Measurements from ENCODE around the gene RPL39L.

The RPL39L gene

DNA sequence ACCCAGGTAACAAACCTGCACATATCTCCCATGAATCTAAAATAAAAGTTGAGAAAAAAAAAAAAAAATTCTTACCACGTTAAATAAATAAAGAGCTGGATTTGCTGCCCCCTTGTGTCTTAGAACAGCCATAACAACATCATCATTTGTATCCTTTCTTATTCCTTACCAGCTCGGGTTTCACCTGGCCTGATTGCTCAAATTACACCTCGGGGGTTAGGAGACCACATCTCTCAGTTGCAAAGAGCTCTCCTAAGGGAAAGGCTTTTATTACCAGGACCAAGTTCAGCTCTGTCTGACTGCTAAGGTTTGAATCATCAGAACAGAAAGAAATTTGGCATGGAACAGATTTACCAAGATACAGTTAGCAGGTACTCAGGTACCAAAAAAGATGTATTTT, 25.8 kb upstream of the RPL39L start:
- Histone ChIP-seq H3K27ac (ENCODE audit: low read depth, low read length) (no peak overlapping the region), H3K9me3 (ENCODE audit: control insufficient read depth, insufficient read depth, low read length) (no peaks in the 10 kb centered on the region), H3K4me3 (ENCODE audit: low read length) (no peak overlapping the region), H3F3A (ENCODE audit: control insufficient read depth, insufficient read depth) (no peaks in the 10 kb centered on the region), H3K27me3 (ENCODE audit: control insufficient read depth, low read length) (peaks cover 5% of the 10 kb centered on the region), H3K4me1 (ENCODE audit: control insufficient read depth, low read length) (peaks cover 14% of the 10 kb centered on the region), H3K79me2 (ENCODE audit: control insufficient read depth, low read length) (no peaks in the 10 kb centered on the region), H4K20me1 (ENCODE audit: control insufficient read depth, insufficient read depth, low read depth, low read length) (no peaks in the 10 kb centered on the region), H3K36me3 (ENCODE audit: control insufficient read depth, low read length) (no peaks in the 10 kb centered on the region), H3K4me2 (ENCODE audit: low read length) (no peak overlapping the region), H3K9me2 (replicated peaks; ENCODE audit: control insufficient read depth, low read length) (no peaks in the 10 kb centered on the region)
- TF ChIP-seq EZH2phosphoT487 (IDR thresholded peaks at IDR 0.05; ENCODE audit: borderline replicate concordance, low read length): no peak
- TF ChIP-seq, protein P1, sequence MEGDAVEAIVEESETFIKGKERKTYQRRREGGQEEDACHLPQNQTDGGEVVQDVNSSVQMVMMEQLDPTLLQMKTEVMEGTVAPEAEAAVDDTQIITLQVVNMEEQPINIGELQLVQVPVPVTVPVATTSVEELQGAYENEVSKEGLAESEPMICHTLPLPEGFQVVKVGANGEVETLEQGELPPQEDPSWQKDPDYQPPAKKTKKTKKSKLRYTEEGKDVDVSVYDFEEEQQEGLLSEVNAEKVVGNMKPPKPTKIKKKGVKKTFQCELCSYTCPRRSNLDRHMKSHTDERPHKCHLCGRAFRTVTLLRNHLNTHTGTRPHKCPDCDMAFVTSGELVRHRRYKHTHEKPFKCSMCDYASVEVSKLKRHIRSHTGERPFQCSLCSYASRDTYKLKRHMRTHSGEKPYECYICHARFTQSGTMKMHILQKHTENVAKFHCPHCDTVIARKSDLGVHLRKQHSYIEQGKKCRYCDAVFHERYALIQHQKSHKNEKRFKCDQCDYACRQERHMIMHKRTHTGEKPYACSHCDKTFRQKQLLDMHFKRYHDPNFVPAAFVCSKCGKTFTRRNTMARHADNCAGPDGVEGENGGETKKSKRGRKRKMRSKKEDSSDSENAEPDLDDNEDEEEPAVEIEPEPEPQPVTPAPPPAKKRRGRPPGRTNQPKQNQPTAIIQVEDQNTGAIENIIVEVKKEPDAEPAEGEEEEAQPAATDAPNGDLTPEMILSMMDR (IDR thresholded peaks at IDR 0.05; ENCODE audit: low read depth, low read length, poor library complexity, severe bottlenecking): peak; percentile 65

DNA sequence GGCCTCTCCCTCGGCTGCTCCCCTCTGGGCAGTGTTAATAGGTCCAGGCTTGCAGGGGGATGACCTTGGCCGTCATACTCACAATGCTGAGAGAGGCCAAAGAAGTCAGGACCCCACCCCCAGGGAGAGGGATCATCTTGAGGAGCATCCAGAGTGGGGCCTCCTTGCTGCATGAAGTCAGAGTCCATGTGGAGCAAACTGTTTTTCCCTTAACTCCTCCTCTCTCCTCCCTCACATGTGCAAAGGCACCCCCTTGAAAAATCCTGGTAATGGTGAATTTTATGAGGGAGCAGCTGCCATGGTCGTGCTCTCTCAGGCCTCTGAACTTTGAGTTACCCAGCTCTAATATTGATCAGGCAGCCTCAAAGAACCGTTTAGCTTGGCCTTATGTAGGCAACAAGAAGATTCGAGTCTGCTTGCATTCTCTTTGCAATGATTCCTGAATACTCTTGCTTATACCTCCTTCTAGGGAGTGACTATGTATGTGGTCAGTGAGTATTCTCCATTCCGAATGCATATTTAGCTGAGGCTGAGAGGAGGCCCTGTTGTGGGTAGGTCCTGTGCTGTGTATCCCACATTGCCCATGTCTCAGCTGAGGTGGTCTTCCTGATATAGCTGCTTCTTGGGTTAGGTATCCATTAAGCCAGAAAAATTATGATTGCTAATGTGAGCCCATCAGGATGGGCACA, 23.1 kb upstream of the RPL39L start:
- Histone ChIP-seq H3K9me3 (ENCODE audit: control insufficient read depth, insufficient read depth, low read length) (no peaks in the 10 kb centered on the region), H3K4me1 (ENCODE audit: control insufficient read depth, low read length) (peaks cover 19% of the 10 kb centered on the region), H3K79me2 (ENCODE audit: control insufficient read depth, low read length) (no peaks in the 10 kb centered on the region), H3K4me2 (ENCODE audit: low read length) (no peak overlapping the region), H4K20me1 (ENCODE audit: control insufficient read depth, insufficient read depth, low read depth, low read length) (no peaks in the 10 kb centered on the region), H3K27ac (ENCODE audit: low read depth, low read length) (no peak overlapping the region), H3F3A (ENCODE audit: control insufficient read depth, insufficient read depth) (no peaks in the 10 kb centered on the region), H3K9me2 (replicated peaks; ENCODE audit: control insufficient read depth, low read length) (no peaks in the 10 kb centered on the region), H3K27me3 (ENCODE audit: control insufficient read depth, low read length) (no peaks in the 10 kb centered on the region), H3K36me3 (ENCODE audit: control insufficient read depth, low read length) (no peaks in the 10 kb centered on the region), H3K4me3 (ENCODE audit: low read length) (no peak overlapping the region)
- TF ChIP-seq EZH2phosphoT487 (IDR thresholded peaks at IDR 0.05; ENCODE audit: borderline replicate concordance, low read length): no peak
- TF ChIP-seq, protein P1 (IDR thresholded peaks at IDR 0.05; ENCODE audit: low read depth, low read length, poor library complexity, severe bottlenecking): no peak

DNA sequence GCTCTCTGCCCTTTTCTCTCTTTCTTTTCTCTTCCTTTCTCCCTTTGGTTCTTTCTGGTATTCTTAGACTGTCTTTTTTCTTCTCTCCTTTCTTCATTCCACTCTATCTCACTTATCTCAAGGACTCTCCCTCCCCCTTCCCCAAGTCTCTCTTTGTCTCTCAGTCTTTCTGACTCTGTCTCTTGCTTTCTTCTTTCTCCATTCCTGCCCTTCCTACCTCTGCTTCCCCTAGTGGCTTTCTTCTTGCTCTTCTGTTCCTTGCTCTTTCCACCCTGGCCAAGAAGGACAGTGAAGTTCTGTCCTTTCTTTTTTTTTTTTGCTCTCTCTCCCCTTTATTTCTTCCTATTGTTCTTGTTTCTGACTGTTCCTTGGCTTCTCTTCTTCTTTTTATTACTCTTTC, 22.3 kb upstream of the RPL39L start:
- Histone ChIP-seq H3K4me1 (ENCODE audit: control insufficient read depth, low read length) (peaks cover 19% of the 10 kb centered on the region), H3K4me2 (ENCODE audit: low read length) (no peak overlapping the region), H3K27me3 (ENCODE audit: control insufficient read depth, low read length) (no peaks in the 10 kb centered on the region), H3K79me2 (ENCODE audit: control insufficient read depth, low read length) (no peaks in the 10 kb centered on the region), H4K20me1 (ENCODE audit: control insufficient read depth, insufficient read depth, low read depth, low read length) (no peaks in the 10 kb centered on the region), H3K4me3 (ENCODE audit: low read length) (no peak overlapping the region), H3K9me2 (replicated peaks; ENCODE audit: control insufficient read depth, low read length) (no peaks in the 10 kb centered on the region), H3K36me3 (ENCODE audit: control insufficient read depth, low read length) (no peaks in the 10 kb centered on the region), H3K27ac (ENCODE audit: low read depth, low read length) (no peak overlapping the region), H3F3A (ENCODE audit: control insufficient read depth, insufficient read depth) (no peaks in the 10 kb centered on the region), H3K9me3 (ENCODE audit: control insufficient read depth, insufficient read depth, low read length) (no peaks in the 10 kb centered on the region)
- TF ChIP-seq EZH2phosphoT487 (IDR thresholded peaks at IDR 0.05; ENCODE audit: borderline replicate concordance, low read length): no peak
- TF ChIP-seq, protein P1 (IDR thresholded peaks at IDR 0.05; ENCODE audit: low read depth, low read length, poor library complexity, severe bottlenecking): no peak

All from DOHH2 (cell line).